BE2C (cell line): ENCODE results near the gene EPS15.
"Not testable (repeated sequence)": the region's sequence is repeated elsewhere in the genome, so short reads cannot be mapped to it uniquely, and the experiment has no call there.

Source experiments
- DNase-seq: peaks from one replicate; pipeline ENCODE4 v3.0.0-alpha.2; 2020
- H3K27me3 ChIP-seq: fragments of 250-450 bp; sonication (Bioruptor Pico); 2 replicates; pipeline ENCODE4 v1.5.1; 2020; ENCODE audit warnings: mild to moderate bottlenecking
- H3K36me3 ChIP-seq: fragments of 250-450 bp; sonication (Bioruptor Pico); 2 replicates; pipeline ENCODE4 v1.5.1; 2020; ENCODE audit warnings: mild to moderate bottlenecking
- H3K4me1 ChIP-seq: fragments of 250-450 bp; sonication (Bioruptor Pico); 2 replicates; pipeline ENCODE4 v1.5.1; 2020
- H3K4me3 ChIP-seq: 2 replicates; pipeline ENCODE4 v1.5.1; 2011; ENCODE audit warnings: low read depth, low read length
- H3K9me3 ChIP-seq: fragments of 250-450 bp; sonication (Bioruptor Pico); 2 replicates; pipeline ENCODE4 v1.5.1; 2020
- CTCF ChIP-seq: IDR thresholded peaks from 2 replicates; pipeline ENCODE4 v1.5.1; 2012; ENCODE audit warnings: mild to moderate bottlenecking, low read depth, low read length

The EPS15 gene

GRCh38 chr1:51537568-51537967 is 18.5 kb upstream of the EPS15 start:
- Histone ChIP-seq H3K27me3 (no peaks in the 10 kb centered on the region), H3K36me3 (no peaks in the 10 kb centered on the region), H3K4me1 (no peaks in the 10 kb centered on the region), H3K4me3 (no peak overlapping the region), H3K9me3 (no peaks in the 10 kb centered on the region)
- no peak for DNase-seq
- no peak for TF ChIP-seq CTCF

GRCh38 chr1:51535006-51535592 is 16.0 kb upstream of the EPS15 start:
- no peaks in the 10 kb centered on the region for H3K36me3 ChIP-seq
- H3K4me3 ChIP-seq: no peak overlapping the region
- no peaks in the 10 kb centered on the region for H3K4me1 ChIP-seq
- H3K9me3 ChIP-seq: no peaks in the 10 kb centered on the region
- TF ChIP-seq CTCF: peak; percentile 61
- peak; percentile 20 for DNase-seq
- H3K27me3 ChIP-seq: no peaks in the 10 kb centered on the region

- DNase-seq: no peak
- no peak for TF ChIP-seq CTCF
- no peaks in the 10 kb centered on the region for H3K4me1 ChIP-seq
Measured at GRCh38 chr1:51534447-51534846, 15.4 kb upstream of the EPS15 start.

GRCh38 chr1:51532853-51533252 is 13.8 kb upstream of the EPS15 start:
- H3K4me3 ChIP-seq: no peak overlapping the region
- H3K9me3 ChIP-seq: no peaks in the 10 kb centered on the region
- no peaks in the 10 kb centered on the region for H3K27me3 ChIP-seq
- H3K36me3 ChIP-seq: no peaks in the 10 kb centered on the region
- TF ChIP-seq CTCF: no peak
- no peak for DNase-seq
- no peaks in the 10 kb centered on the region for H3K4me1 ChIP-seq

More at GRCh38 chr1:51534447-51534846, 15.4 kb upstream of the EPS15 start:
- Histone ChIP-seq H3K36me3 (no peaks in the 10 kb centered on the region), H3K9me3 (no peaks in the 10 kb centered on the region), H3K4me3 (no peak overlapping the region), H3K27me3 (no peaks in the 10 kb centered on the region)

- not testable (repeated sequence) for DNase-seq, H3K4me1 ChIP-seq, H3K4me3 ChIP-seq, H3K27me3 ChIP-seq, H3K36me3 ChIP-seq, H3K9me3 ChIP-seq
Measured at GRCh38 chr1:51530447-51530846, 11.4 kb upstream of the EPS15 start.

- no peak overlapping the region for H3K4me3 ChIP-seq
- no peak for TF ChIP-seq CTCF
- no peaks in the 10 kb centered on the region for H3K27me3 ChIP-seq
- no peak for DNase-seq
- H3K4me1 ChIP-seq: no peaks in the 10 kb centered on the region
- no peaks in the 10 kb centered on the region for H3K9me3 ChIP-seq
- H3K36me3 ChIP-seq: no peaks in the 10 kb centered on the region
Measured at GRCh38 chr1:51527144-51527543, 8.1 kb upstream of the EPS15 start.

GRCh38 chr1:51526248-51526647 is 7.2 kb upstream of the EPS15 start:
- H3K36me3 ChIP-seq: no peaks in the 10 kb centered on the region
- no peak for TF ChIP-seq CTCF
- H3K4me1 ChIP-seq: no peaks in the 10 kb centered on the region
- DNase-seq: no peak
- no peak overlapping the region for H3K4me3 ChIP-seq
- no peaks in the 10 kb centered on the region for H3K27me3 ChIP-seq
- H3K9me3 ChIP-seq: no peaks in the 10 kb centered on the region
